ENCODE measurements around the gene CALD1. TPM values are rescaled to one million over a fixed set of nuclear protein-coding genes. Genes with fewer than 3 reads are reported as not detected.

The CALD1 gene
- total RNA-seq, 1 experiment from 2014 or later = 107 TPM

DNA sequence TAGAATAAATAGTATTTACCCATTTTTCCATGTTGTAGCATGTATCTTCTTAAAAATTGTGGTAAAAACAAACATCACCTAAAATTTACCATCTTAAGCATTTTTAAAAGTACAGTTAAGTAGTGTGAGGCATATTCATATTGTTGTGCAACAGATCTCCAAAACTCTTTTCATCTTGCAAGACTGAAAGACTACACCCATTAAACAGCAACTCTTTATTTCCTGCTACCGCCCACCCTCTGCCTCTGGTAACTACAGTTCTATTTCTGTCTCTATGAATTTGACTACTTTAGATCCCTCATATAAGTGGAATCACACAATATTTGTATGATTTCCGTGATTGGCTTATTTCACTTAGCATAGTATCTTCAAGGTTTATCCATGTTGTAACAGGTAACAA, 166.8 kb downstream of the CALD1 start:
- Histone ChIP-seq H3K23ac (ENCODE audit: insufficient read length, low read depth, low read length) (no peak overlapping the region), H2BK15ac (ENCODE audit: low read depth, low read length) (no peak overlapping the region), H4K5ac (ENCODE audit: insufficient read length, low read depth, low read length) (no peak overlapping the region), H4K8ac (replicated peaks; ENCODE audit: insufficient read length, low read depth, low read length) (no peak overlapping the region), H3K79me1 (ENCODE audit: insufficient read depth, low read depth, low read length, poor library complexity, severe bottlenecking) (no peaks in the 10 kb centered on the region), H4K91ac (ENCODE audit: insufficient read length, low read depth, low read length) (no peak overlapping the region), H3K4me1 (ENCODE audit: insufficient read depth, low read length) (no peaks in the 10 kb centered on the region), H3K23me2 (ENCODE audit: insufficient read length, low read depth, low read length, poor library complexity, severe bottlenecking) (no peaks in the 10 kb centered on the region), H3K9ac (ENCODE audit: extremely low read depth, insufficient read length, low read length) (no peak overlapping the region), H3K14ac (ENCODE audit: insufficient read depth, low read length) (no peak overlapping the region), H3K79me2 (ENCODE audit: insufficient read depth, low read length) (no peaks in the 10 kb centered on the region), H3K27ac (ENCODE audit: insufficient read length, low read depth, low read length) (no peak overlapping the region), H2BK20ac (ENCODE audit: low read depth, low read length, poor library complexity, severe bottlenecking) (no peak overlapping the region), H3K9me3 (ENCODE audit: control insufficient read depth, low read depth, low read length) (no peaks in the 10 kb centered on the region), H2BK5ac (ENCODE audit: insufficient read length, low read length) (no peak overlapping the region), H3T11ph (ENCODE audit: low read length) (no peak overlapping the region), H3K4me2 (ENCODE audit: insufficient read depth, insufficient read length, low read length) (no peak overlapping the region), H2BK120ac (ENCODE audit: low read depth, low read length, poor library complexity, severe bottlenecking) (no peak overlapping the region), H3K27me3 (ENCODE audit: insufficient read depth, low read length) (no peaks in the 10 kb centered on the region), H3K18ac (ENCODE audit: insufficient read length, low read depth, low read length) (no peak overlapping the region), H4K20me1 (ENCODE audit: control insufficient read depth, insufficient read depth, insufficient read length) (no peaks in the 10 kb centered on the region), H3K4ac (ENCODE audit: low read depth, low read length) (no peak overlapping the region), H2AK5ac (ENCODE audit: insufficient read length, low read length) (no peak overlapping the region), H2BK12ac (ENCODE audit: insufficient read length, low read depth, low read length) (no peak overlapping the region), H3K56ac (ENCODE audit: insufficient read length, low read depth, low read length) (no peak overlapping the region), H2AFZ (ENCODE audit: low read length) (no peak overlapping the region)
- Mint-ChIP-seq H3K4me3 (no peak overlapping the region), H3K27ac (no peak overlapping the region), H3K36me3 (ENCODE audit: insufficient read depth in 1 of 3, low read depth in 3 of 3) (peaks cover 26 to 55% (median 43%) of the 10 kb centered on the region in 3 experiments; a peak in 6 of 7 replicates), H3K9me3 (no peaks in the 10 kb centered on the region), H3K27me3 (ENCODE audit: low read depth) (no peaks in the 10 kb centered on the region), H3K4me1 (peaks cover 6 to 8% of the 10 kb centered on the region in 2 experiments)
- TF ChIP-seq, protein P1, sequence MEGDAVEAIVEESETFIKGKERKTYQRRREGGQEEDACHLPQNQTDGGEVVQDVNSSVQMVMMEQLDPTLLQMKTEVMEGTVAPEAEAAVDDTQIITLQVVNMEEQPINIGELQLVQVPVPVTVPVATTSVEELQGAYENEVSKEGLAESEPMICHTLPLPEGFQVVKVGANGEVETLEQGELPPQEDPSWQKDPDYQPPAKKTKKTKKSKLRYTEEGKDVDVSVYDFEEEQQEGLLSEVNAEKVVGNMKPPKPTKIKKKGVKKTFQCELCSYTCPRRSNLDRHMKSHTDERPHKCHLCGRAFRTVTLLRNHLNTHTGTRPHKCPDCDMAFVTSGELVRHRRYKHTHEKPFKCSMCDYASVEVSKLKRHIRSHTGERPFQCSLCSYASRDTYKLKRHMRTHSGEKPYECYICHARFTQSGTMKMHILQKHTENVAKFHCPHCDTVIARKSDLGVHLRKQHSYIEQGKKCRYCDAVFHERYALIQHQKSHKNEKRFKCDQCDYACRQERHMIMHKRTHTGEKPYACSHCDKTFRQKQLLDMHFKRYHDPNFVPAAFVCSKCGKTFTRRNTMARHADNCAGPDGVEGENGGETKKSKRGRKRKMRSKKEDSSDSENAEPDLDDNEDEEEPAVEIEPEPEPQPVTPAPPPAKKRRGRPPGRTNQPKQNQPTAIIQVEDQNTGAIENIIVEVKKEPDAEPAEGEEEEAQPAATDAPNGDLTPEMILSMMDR (conservative IDR thresholded peaks at IDR 0.05) = no peak
- WGBS (ENCODE audit: extremely low coverage, insufficient read length, low lambda C conversion rate) = no CpG with 5 or more reads among the region's 2 CpGs
- DNase-seq = no peak

Data from H9 (cell line).